SK-N-DZ (cell line): ENCODE data around the gene METTL6.

Source experiments
- DNase-seq: peaks from one replicate; pipeline ENCODE4 v3.0.0-alpha.2; 2015; ENCODE audit warnings: low spot score
- small RNA-seq, 2 experiments: library from RNA; depleted of rRNA; stranded (forward); fragments of <200 nt; gene quantifications; one replicate each; pipeline ENCODE3, GENCODE V24; 2014

METTL6 gene

GRCh38 chr3:15368561-15369135 lies 58.7 kb downstream of the METTL6 start:
- no peak for DNase-seq

DNA sequence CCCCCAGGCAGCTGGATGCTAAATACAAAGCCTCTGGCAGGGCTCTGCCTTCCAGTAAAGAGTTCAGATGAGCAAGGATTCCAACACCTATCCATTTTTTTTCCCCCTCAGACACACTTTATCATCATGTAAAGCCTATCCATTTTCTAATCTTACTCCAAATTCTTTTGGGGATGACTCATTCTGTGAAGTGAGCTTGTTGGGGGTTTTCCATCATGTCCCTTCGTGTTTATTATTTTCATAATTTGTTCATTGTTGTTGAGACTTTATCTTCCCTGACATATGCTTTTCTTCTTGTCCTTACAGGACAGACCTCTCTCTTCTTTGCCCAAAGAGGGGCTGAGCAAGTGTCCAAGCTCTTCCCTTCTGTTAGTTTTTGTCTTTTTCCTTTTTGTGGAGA lies 60.3 kb downstream of the METTL6 start:
- DNase-seq, result no peak

- DNase-seq, result peak; percentile 98
Measured at GRCh38 chr3:15364078-15364477, 63.3 kb downstream of the METTL6 start.

DNA sequence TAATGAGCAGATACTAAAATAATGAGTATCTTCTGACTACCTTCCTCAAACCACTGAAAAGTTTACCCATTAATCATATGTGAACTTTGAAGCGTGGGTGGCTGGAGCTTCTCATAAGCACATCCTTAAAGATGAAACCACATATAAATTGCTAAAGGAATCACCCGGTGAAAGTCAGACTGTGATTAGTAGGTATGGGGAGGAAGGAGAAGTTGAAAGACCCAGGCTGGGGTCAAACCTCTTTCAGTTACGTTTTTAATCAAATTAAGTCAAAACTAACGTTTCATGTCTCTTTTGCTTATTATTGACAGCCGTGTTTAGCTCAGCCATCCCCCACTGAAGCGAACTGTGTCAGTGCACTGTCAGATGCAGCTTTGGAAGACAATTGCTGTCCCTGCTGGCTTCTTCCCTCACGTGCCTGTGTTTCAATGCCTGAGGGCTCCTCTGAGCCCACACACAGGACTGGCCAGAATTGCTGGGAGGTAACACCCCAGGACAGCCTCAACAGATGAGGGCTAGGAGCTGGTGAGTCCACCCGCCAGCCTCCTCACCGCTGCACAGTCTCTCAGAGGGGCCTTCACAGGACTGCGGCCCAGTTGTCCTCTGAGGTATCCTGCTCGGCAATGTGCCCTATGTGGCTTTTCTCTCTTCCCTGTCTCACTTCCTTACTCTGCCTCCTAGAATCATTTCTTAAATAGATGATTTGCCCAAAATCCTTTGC lies 65.7 kb downstream of the METTL6 start:
- DNase-seq, result peak; percentile 89

DNA sequence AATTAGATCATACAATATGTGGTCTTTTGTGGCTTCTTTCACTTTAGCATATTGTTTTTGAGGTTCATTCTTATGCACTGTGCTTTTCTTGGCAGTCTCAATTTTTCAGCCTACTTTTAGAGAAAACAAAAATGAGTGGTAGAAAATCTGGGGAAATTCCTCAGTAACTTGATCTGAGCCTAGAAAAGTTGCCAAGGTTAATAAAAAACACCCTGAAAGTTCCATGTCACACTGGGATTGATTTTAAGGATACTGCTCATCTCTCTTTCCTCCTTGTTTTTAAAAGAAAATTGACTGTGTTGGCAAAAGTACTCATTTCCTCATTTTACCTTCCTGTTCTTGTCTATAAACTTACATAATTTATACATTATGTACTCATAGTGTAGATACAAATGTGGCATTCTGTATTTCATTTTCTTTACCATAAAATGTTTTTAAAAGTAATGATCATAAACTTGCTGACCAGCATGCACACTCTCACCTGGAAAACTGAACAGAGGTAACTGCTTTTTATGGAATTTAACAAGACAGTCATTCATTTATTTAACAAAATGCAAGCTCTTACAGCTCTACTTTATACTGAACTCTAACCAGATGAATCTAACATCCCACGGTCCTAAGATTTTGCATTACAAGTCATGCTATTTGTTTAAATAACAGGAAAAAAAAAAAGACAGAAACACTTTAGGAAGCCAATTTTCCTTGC lies 66.4 kb downstream of the METTL6 start:
- DNase-seq, result no peak

Small RNAs within 50 kb of the gene (small RNA-seq; reads per million reads assigned to genes)
- 0 reads per million in 2 experiments for gene HMGN2P7
- gene RNU6-1024P, result 0 reads per million in 2 experiments
